HCT116 (cell line): ENCODE results near the gene TMEM9. TPM values are rescaled to one million over a fixed set of nuclear protein-coding genes. Genes with fewer than 3 reads are reported as not detected.

Experiments used
- ATAC-seq: fragments of 200-7000 bp; cut with Tn5 transposase; 2 replicates; pipeline ENCODE4 v1.9.1; 2020; ENCODE audit warnings: mild to moderate bottlenecking, moderate library complexity
- BruUV-seq: library from RNA; stranded (reverse); fragments of 400-500 nt; replicated peaks from 2 replicates; lab custom pipeline; 2021; lab: Mats Ljungman, UMichigan
- CTCF ChIA-PET: fragments of 300-600 bp; sonication (Branson Sonifier 250); formaldehyde crosslinking; loops from one replicate; lab custom pipeline; 2021; ENCODE audit warnings: antibody characterized with exemption; lab: Charles Lee
- POLR2A ChIA-PET: fragments of 300-600, 350-600 bp; sonication (Branson Sonifier 250); formaldehyde crosslinking; loops from one replicate; lab custom pipeline; 2021; ENCODE audit warnings: antibody characterized with exemption; lab: Charles Lee
- RAD21 ChIA-PET, 2 experiments: fragments of 300-600 bp; sonication (Branson Sonifier 250); formaldehyde crosslinking; loops; one replicate each; lab custom pipeline; 2023; ENCODE audit warnings: low total read pairs in 2 of 2; ENCODE audit not compliant: uncharacterized antibody in 2 of 2, unreplicated experiment in 2 of 2, low non-redundant PET in 1 of 2; lab: Charles Lee
- DNase-seq: peaks from one replicate; pipeline ENCODE4 v3.0.0-alpha.2; 2010; ENCODE audit warnings: low read depth, low spot score
- H2AFZ ChIP-seq: fragments of 200-600 bp; shearing (Covaris generic), sonication (generic); 2 replicates; pipeline ENCODE4 v1.6.1; 2017; ENCODE audit warnings: low read depth, mixed run types, mixed read lengths, antibody characterized with exemption, low read length; ENCODE audit not compliant: poor library complexity, severe bottlenecking
- H3K27ac ChIP-seq: 2 replicates; pipeline ENCODE4 v1.5.1; 2012; ENCODE audit warnings: low read depth, low read length
- H3K27me3 ChIP-seq: fragments of 200-600 bp; sonication (generic); 2 replicates; pipeline ENCODE4 v1.6.1; 2016; ENCODE audit warnings: mixed run types, low read length, mixed read lengths; ENCODE audit not compliant: insufficient read depth
- H3K36me3 ChIP-seq, 2 experiments: fragments of 200-500 bp in 1 of 2; fragments of 200-600 bp in 1 of 2; sonication (Bioruptor generic) in 1 of 2; sonication (generic) in 1 of 2; 2 replicates each; pipeline versions ENCODE4 v1.5.1 to v1.6.1; 2014 to 2016; ENCODE audit warnings: low read length in 2 of 2, inconsistent platforms in 1 of 2, mixed read lengths in 1 of 2, mixed run types in 1 of 2; ENCODE audit not compliant: insufficient read depth in 2 of 2, control insufficient read depth in 1 of 2
- H3K4me1 ChIP-seq, 2 experiments: fragments of 200-600 bp in 1 of 2; sonication (generic) in 1 of 2; 2 replicates each; pipeline versions ENCODE4 v1.5.1 to v1.6.1; 2012 to 2017; ENCODE audit warnings: low read length in 2 of 2, inconsistent platforms in 1 of 2, mild to moderate bottlenecking in 1 of 2, mixed read lengths in 1 of 2, mixed run types in 1 of 2, moderate library complexity in 1 of 2; ENCODE audit not compliant: insufficient read depth in 2 of 2, control insufficient read depth in 1 of 2
- H3K4me2 ChIP-seq: fragments of 200-600 bp; sonication (generic); 2 replicates; pipeline ENCODE4 v1.6.1; 2017; ENCODE audit warnings: mixed run types, low read length, mixed read lengths
- H3K4me3 ChIP-seq, 2 experiments: fragments of 200-600 bp in 1 of 2; sonication (generic) in 1 of 2; replicated peaks in 1 of 2; 2 replicates each; pipeline ENCODE4 v1.5.1; 2011 to 2016; ENCODE audit warnings: low read length in 2 of 2, control low read depth in 1 of 2, low read depth in 1 of 2, mild to moderate bottlenecking in 1 of 2, mixed read lengths in 1 of 2, mixed run types in 1 of 2
- H3K79me2 ChIP-seq: fragments of 200-600 bp; sonication (generic); 2 replicates; pipeline ENCODE4 v1.6.1; 2017; ENCODE audit warnings: mild to moderate bottlenecking, mixed run types, low read length, moderate library complexity, mixed read lengths; ENCODE audit not compliant: insufficient read depth
- H3K9ac ChIP-seq: fragments of 200-600 bp; sonication (generic); 2 replicates; pipeline ENCODE4 v1.6.1; 2016; ENCODE audit warnings: low read length, mixed read lengths
- H3K9me2 ChIP-seq: fragments of 200-600 bp; sonication (generic), shearing (Covaris generic); 2 replicates; pipeline ENCODE4 v1.6.1; 2017; ENCODE audit warnings: mixed run types, mild to moderate bottlenecking, moderate library complexity; ENCODE audit not compliant: insufficient read depth
- H3K9me3 ChIP-seq, 2 experiments: fragments of 200-500 bp in 1 of 2; fragments of 200-600 bp in 1 of 2; sonication (Bioruptor generic) in 1 of 2; sonication (generic) in 1 of 2; 2 replicates each; pipeline ENCODE4 v1.6.1; 2014 to 2017; ENCODE audit warnings: low read length in 2 of 2, mixed read lengths in 2 of 2, inconsistent platforms in 1 of 2, low read depth in 1 of 2, mild to moderate bottlenecking in 1 of 2, mixed run types in 1 of 2, moderate library complexity in 1 of 2; ENCODE audit not compliant: control insufficient read depth in 1 of 2, insufficient read depth in 1 of 2
- H4K20me1 ChIP-seq: fragments of 200-600 bp; sonication (generic), shearing (Covaris generic); 2 replicates; pipeline ENCODE4 v1.6.1; 2017; ENCODE audit warnings: mixed run types, mild to moderate bottlenecking, moderate library complexity; ENCODE audit not compliant: insufficient read depth
- CBX3 ChIP-seq: IDR thresholded peaks from 2 replicates; pipeline ENCODE4 v1.6.1; 2012; ENCODE audit warnings: low read depth
- EGR1 ChIP-seq: IDR thresholded peaks from 2 replicates; pipeline ENCODE4 v1.6.1; 2012; ENCODE audit warnings: low read depth
- ELF1 ChIP-seq: IDR thresholded peaks from 2 replicates; pipeline ENCODE4 v1.6.1; 2012; ENCODE audit warnings: low read depth, borderline replicate concordance
- EZH2 ChIP-seq: fragments of 200-600 bp; sonication (generic); IDR thresholded peaks from 2 replicates; pipeline ENCODE4 v1.6.1; 2017; ENCODE audit warnings: antibody characterized with exemption, mixed run types
- FOSL1 ChIP-seq: IDR thresholded peaks from 2 replicates; pipeline ENCODE4 v1.6.1; 2012; ENCODE audit warnings: low read depth
- JUND ChIP-seq: IDR thresholded peaks from 2 replicates; pipeline ENCODE4 v1.6.1; 2012
- POLR2A ChIP-seq: IDR thresholded peaks from 2 replicates; pipeline ENCODE4 v1.7.0; 2011; ENCODE audit warnings: borderline replicate concordance; ENCODE audit not compliant: insufficient read depth, insufficient read length; ENCODE audit errors: extremely low read depth
- POLR2AphosphoS5 ChIP-seq: IDR thresholded peaks from 2 replicates; pipeline ENCODE4 v1.6.1; 2011; ENCODE audit warnings: mild to moderate bottlenecking, low read depth, low read length, moderate library complexity
- RAD21 ChIP-seq: IDR thresholded peaks from 2 replicates; pipeline ENCODE4 v1.6.1; 2012; ENCODE audit warnings: low read depth, mild to moderate bottlenecking
- SIN3A ChIP-seq: IDR thresholded peaks from 2 replicates; pipeline ENCODE4 v1.6.1; 2012; ENCODE audit warnings: low read depth
- SRF ChIP-seq: IDR thresholded peaks from 2 replicates; pipeline ENCODE4 v1.6.1; 2012; ENCODE audit warnings: low read depth
- TCF7L2 ChIP-seq: IDR thresholded peaks from 2 replicates; pipeline ENCODE4 v1.7.0; 2011; ENCODE audit warnings: borderline replicate concordance, inconsistent platforms; ENCODE audit not compliant: insufficient read depth, insufficient read length; ENCODE audit errors: extremely low read depth
- ZFX ChIP-seq: fragments of 450-650 bp; IDR thresholded peaks from 2 replicates; pipeline ENCODE4 v1.6.1; 2017
- intact Hi-C: fragments of 100-400 bp; cut with micrococcal nuclease; formaldehyde crosslinking; loops from 2 replicates; pipeline ENCODE4 v1.10.0; 2022
- total RNA-seq: library from RNA; stranded (reverse); gene quantifications from one replicate; pipeline ENCODE4 v1.2.1, GENCODE V29; 2021; ENCODE audit not compliant: unreplicated experiment
- TF ChIP-seq, protein P1 (sequence below): IDR thresholded peaks from 2 replicates; pipeline ENCODE4 v1.6.1; 2012
- TF ChIP-seq, protein P2 (sequence below): IDR thresholded peaks from 2 replicates; pipeline ENCODE4 v1.6.1; 2011; ENCODE audit warnings: mild to moderate bottlenecking, low read length, moderate library complexity; ENCODE audit not compliant: insufficient replicate concordance; ENCODE audit errors: extremely low read depth
- TF ChIP-seq, protein P3 (sequence below): IDR thresholded peaks from 2 replicates; pipeline ENCODE4 v1.6.1; 2012; ENCODE audit warnings: low read depth
- TF ChIP-seq, protein P4 (sequence below): IDR thresholded peaks from 2 replicates; pipeline ENCODE4 v1.6.1; 2012

The TMEM9 gene
- total RNA-seq, 1 experiment from 2014 or later: 66.3 TPM

DNA sequence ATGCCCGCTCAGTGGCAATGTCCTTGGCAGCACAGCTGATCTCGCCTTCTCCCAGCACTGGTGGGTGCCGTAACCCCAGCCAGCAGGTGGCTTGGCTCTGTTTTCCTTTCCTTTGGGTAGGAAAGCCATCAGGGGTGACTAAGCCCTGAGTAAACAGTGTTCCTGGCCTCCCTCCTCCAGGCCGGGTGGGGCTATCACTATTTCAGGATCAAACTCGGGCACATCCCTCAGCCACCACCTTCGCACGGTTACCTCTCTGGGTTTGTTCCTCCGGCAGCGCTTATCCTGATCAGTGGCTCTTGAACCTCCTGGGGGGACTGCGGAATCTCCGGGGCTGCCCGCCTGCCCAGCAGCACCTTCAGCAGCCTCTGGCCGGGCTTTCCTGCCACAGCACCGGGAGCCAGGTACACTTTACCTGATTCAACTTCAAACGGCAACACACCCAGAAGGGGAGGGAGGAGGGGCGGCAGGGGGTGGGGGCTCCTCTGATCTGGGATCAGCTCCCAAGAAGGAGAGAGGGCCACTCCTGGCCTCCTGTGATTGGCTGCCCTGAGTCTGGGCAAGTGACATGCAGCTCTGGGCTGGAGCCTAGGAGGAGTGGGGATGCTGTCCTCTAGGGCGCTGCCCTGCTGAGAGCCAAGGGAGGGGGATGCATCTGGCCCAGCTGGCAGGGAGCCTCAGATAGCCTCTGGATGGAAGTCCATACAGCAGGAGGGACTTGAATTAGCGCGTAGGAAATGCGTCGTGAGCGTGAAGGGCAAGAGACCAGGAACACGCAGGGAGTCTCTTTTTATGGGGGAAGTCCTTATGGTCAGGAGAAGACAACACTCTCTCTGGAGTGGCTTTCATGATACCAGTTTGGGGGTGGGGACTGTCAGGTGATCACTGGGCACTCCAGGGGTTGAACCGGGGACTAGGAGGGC lies 27.2 kb downstream of the TMEM9 start, which contains the start of gene ASCL5 (continued):
- TF ChIP-seq FOSL1 (peak; percentile 80), EGR1 (no peak), CBX3 (0 out of 2 replicates have a peak, but pooled peaks have one; percentile 56), POLR2A (no peak), RAD21 (peak; percentile 41)
- TF ChIP-seq, protein P1, sequence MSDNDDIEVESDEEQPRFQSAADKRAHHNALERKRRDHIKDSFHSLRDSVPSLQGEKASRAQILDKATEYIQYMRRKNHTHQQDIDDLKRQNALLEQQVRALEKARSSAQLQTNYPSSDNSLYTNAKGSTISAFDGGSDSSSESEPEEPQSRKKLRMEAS: peak; percentile 49

DNA sequence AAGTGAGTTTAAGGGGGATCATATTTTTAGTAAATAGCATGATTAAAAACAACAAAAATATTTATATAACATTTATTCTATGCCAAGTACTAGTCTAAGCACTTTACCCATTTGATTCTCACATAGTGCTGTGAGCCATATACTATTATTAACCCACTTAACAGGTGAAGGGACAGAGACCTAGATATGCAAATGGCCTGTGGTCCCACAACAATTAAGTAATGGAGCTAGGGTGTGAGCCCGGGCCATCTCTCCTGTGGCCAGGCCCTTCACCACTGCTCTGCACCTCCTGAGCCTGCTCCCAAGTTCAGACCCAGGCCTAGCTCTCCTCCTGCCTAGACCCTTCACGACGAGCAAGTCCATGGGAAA lies 27.8 kb downstream of the TMEM9 start:
- DNase-seq: no peak
- no TSS peak for BruUV-seq
- H3K4me1 ChIP-seq: peaks cover 13 to 30% of the 10 kb centered on the region in 2 experiments
- ATAC-seq: no peak
- peak overlapping the region; percentile 28 to 55 for H3K4me3 ChIP-seq
- ChIA-PET RAD21 (interaction anchor here in 1 of 2 experiments (0.6 kb wide), 1 partner anchor 28 kb away, joined by 4 read pairs; the partner anchor contains the start of gene TMEM9), CTCF (interaction anchor here (0.8 to 1.8 kb wide), 7 partner anchors 13 to 222 kb away, joined by 3 to 7 read pairs (median 4); partner anchors contain the start of gene TMEM9), POLR2A (interaction anchor here (1.1 kb wide), 1 partner anchor 12 kb away, joined by 3 read pairs; no protein-coding TSS in a partner anchor)
- no peaks in the 10 kb centered on the region for H3K9me2 ChIP-seq
- peak overlapping the region; percentile 85 for H3K4me2 ChIP-seq
- intact Hi-C loops: loop anchor here (2.0 kb wide), 1 partner anchor 44 kb away; no protein-coding TSS in a partner anchor
- H3K36me3 ChIP-seq: no peaks in the 10 kb centered on the region
- H3K79me2 ChIP-seq: no peaks in the 10 kb centered on the region
- peak overlapping the region; percentile 42; the same call in 1 of the 2 replicates for H3K27ac ChIP-seq
- H3K27me3 ChIP-seq: peaks cover 17% of the 10 kb centered on the region; the same call in 1 of the 2 replicates
- H3K9me3 ChIP-seq: no peaks in the 10 kb centered on the region
- H3K9ac ChIP-seq: peak overlapping the region; percentile 43; the same call in 1 of the 2 replicates
- H4K20me1 ChIP-seq: no peaks in the 10 kb centered on the region
- H2AFZ ChIP-seq: peak overlapping the region; percentile 38
- no peak for TF ChIP-seq TCF7L2
- TF ChIP-seq POLR2AphosphoS5: no peak
- TF ChIP-seq, protein P2, sequence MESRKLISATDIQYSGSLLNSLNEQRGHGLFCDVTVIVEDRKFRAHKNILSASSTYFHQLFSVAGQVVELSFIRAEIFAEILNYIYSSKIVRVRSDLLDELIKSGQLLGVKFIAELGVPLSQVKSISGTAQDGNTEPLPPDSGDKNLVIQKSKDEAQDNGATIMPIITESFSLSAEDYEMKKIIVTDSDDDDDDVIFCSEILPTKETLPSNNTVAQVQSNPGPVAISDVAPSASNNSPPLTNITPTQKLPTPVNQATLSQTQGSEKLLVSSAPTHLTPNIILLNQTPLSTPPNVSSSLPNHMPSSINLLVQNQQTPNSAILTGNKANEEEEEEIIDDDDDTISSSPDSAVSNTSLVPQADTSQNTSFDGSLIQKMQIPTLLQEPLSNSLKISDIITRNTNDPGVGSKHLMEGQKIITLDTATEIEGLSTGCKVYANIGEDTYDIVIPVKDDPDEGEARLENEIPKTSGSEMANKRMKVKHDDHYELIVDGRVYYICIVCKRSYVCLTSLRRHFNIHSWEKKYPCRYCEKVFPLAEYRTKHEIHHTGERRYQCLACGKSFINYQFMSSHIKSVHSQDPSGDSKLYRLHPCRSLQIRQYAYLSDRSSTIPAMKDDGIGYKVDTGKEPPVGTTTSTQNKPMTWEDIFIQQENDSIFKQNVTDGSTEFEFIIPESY: no peak
- TF ChIP-seq JUND: no peak
- no peak for TF ChIP-seq EZH2
- no peak for TF ChIP-seq FOSL1
- TF ChIP-seq ELF1: no peak
- TF ChIP-seq EGR1: no peak
- TF ChIP-seq, protein P3, sequence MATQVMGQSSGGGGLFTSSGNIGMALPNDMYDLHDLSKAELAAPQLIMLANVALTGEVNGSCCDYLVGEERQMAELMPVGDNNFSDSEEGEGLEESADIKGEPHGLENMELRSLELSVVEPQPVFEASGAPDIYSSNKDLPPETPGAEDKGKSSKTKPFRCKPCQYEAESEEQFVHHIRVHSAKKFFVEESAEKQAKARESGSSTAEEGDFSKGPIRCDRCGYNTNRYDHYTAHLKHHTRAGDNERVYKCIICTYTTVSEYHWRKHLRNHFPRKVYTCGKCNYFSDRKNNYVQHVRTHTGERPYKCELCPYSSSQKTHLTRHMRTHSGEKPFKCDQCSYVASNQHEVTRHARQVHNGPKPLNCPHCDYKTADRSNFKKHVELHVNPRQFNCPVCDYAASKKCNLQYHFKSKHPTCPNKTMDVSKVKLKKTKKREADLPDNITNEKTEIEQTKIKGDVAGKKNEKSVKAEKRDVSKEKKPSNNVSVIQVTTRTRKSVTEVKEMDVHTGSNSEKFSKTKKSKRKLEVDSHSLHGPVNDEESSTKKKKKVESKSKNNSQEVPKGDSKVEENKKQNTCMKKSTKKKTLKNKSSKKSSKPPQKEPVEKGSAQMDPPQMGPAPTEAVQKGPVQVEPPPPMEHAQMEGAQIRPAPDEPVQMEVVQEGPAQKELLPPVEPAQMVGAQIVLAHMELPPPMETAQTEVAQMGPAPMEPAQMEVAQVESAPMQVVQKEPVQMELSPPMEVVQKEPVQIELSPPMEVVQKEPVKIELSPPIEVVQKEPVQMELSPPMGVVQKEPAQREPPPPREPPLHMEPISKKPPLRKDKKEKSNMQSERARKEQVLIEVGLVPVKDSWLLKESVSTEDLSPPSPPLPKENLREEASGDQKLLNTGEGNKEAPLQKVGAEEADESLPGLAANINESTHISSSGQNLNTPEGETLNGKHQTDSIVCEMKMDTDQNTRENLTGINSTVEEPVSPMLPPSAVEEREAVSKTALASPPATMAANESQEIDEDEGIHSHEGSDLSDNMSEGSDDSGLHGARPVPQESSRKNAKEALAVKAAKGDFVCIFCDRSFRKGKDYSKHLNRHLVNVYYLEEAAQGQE: no peak
- TF ChIP-seq ZFX: no peak
- no peak for TF ChIP-seq SRF
- no peak for TF ChIP-seq POLR2A
- TF ChIP-seq, protein P4, sequence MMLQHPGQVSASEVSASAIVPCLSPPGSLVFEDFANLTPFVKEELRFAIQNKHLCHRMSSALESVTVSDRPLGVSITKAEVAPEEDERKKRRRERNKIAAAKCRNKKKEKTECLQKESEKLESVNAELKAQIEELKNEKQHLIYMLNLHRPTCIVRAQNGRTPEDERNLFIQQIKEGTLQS: no peak
- TF ChIP-seq SIN3A: no peak
- TF ChIP-seq, protein P1: no peak
